Heart left ventricle (tissue), 16 donors: ENCODE results near the gene QSOX2. TPM values are rescaled to one million over a fixed set of nuclear protein-coding genes. Genes with fewer than 3 reads are reported as not detected.

ENCODE experiments used
- ATAC-seq, 4 donors: fragments of 200-7000 bp; cut with Tn5 transposase; one replicate each; pipeline ENCODE4 v1.9.1; 2020 to 2022; ENCODE audit warnings: moderate library complexity in 4 of 4, mild to moderate bottlenecking in 3 of 4, moderate number of reproducible peaks in 1 of 4
- DNase-seq, 5 donors: peaks; one replicate each; pipeline ENCODE4 v3.0.0-alpha.2; 2020
- H3K27ac ChIP-seq, 12 donors: fragments of 200-600 bp; sonication (generic) in 4 of 12; one replicate each; pipeline versions ENCODE4 v1.5.0 to v1.8.0; 2016 to 2022; ENCODE audit warnings: mild to moderate bottlenecking in 2 of 12
- H3K27me3 ChIP-seq, 9 donors: fragments of 200-600 bp; sonication (generic) in 2 of 9; one replicate each; pipeline versions ENCODE4 v1.5.1 to v1.8.0; 2016 to 2022; ENCODE audit warnings: mild to moderate bottlenecking in 3 of 9
- H3K36me3 ChIP-seq, 9 donors: fragments of 200-600 bp; sonication (generic) in 2 of 9; one replicate each; pipeline versions ENCODE4 v1.5.0 to v1.8.0; 2018 to 2022; ENCODE audit warnings: mild to moderate bottlenecking in 2 of 9
- H3K4me1 ChIP-seq, 12 donors: fragments of 200-600 bp; sonication (generic) in 4 of 12; one replicate each; pipeline versions ENCODE4 v1.5.0 to v1.8.0; 2016 to 2022; ENCODE audit warnings: mild to moderate bottlenecking in 3 of 12
- H3K4me3 ChIP-seq, 12 donors: fragments of 200-600 bp; sonication (generic) in 4 of 12; one replicate each; pipeline versions ENCODE4 v1.5.0 to v1.8.0; 2017 to 2022; ENCODE audit warnings: mild to moderate bottlenecking in 9 of 12, moderate library complexity in 4 of 12
- H3K9me3 ChIP-seq, 12 donors: fragments of 200-600 bp; sonication (generic) in 4 of 12; one replicate each; pipeline versions ENCODE4 v1.5.0 to v1.8.0; 2016 to 2022; ENCODE audit warnings: mild to moderate bottlenecking in 1 of 12
- CTCF ChIP-seq, 12 donors: fragments of 200-600 bp; sonication (generic) in 4 of 12; IDR thresholded peaks; one replicate each; pipeline versions ENCODE4 v1.5.0 to v1.8.0; 2018 to 2022; ENCODE audit warnings: antibody characterized with exemption in 12 of 12, mild to moderate bottlenecking in 5 of 12
- POLR2A ChIP-seq, 2 donors: fragments of 450-650 bp; IDR thresholded peaks; one replicate each; pipeline ENCODE4 v1.6.1; 2017; ENCODE audit warnings: antibody characterized with exemption in 2 of 2, mild to moderate bottlenecking in 2 of 2, moderate library complexity in 2 of 2
- WGBS, 4 donors: extraction: QIAGEN DNeasy Blood & Tissue Kit in 2 of 4; methylation state at CpG; one replicate each; pipeline versions ENCODE4 v1.1.5 to v1.1.7; 2013 to 2018; 5-methylcytosine and 5-hydroxymethylcytosine counted together
- intact Hi-C, 10 donors: fragments of 100-400 bp; cut with DNase I; formaldehyde crosslinking; loops; one replicate each; pipeline versions ENCODE4 v1.11.1 to v1.14.2; 2022
- polyA plus RNA-seq, 2 donors: library from polyadenylated mRNA; stranded (reverse); fragments of 200-250 nt; gene quantifications; one replicate each; pipeline ENCODE4 v1.2.3, GENCODE V29; 2013
- total RNA-seq, 9 donors: library from RNA; depleted of rRNA in 2 of 9; stranded (reverse); fragments of >200 nt in 2 of 9; fragmentation: NEBNext Ultra II Directional in 3 of 9; extraction: Animal tissue kit (Norgen Biotek cat#: 25700) in 3 of 9; gene quantifications; one replicate each; pipeline versions ENCODE4 v1.1.0 to v1.2.4, GENCODE V29; 2016 to 2023
- donor health status: ischemic (EF 13 %, LVEDD 7.1; RV severe dilation, severe dysfunction).
- donor health status: healthy with polysubstance abuse.
- donor health status: DM: no; HTN: yes; CAD: no.
- donor health status: DM: no; HTN: no; CAD: no.
- donor health status: ischemic (EF 25% LVEDD 6.9; RV normal size, moderate dysfunction).
- donor health status: ischemic (EF 25% LVEDD 5.7; RV mildly dilated, moderate dysfunction).
- donor health status: healthy.
- donor health status: DM: yes; HTN: yes; CAD: no.
- donor health status: ischemic (EF 35%, LVEDD 5.7; RV mildly dilated, moderate dysfunction).
- donor health status: nonischemic (EF 11% LVEDD 7.7; RV severe dilation, severe dysfunction).
- donor health status: DM: yes; HTN: yes; CAD: no.
- donor health status: PGD.
- donor health status: ischemic (EF 29% LVEDD 5.4; RV normal size, mild dysfunction).
- donor health status: nonischemic (EF 23%, LVEDD 6.1; RV moderate dilation, normal function).

Gene QSOX2
- total and polyA plus RNA-seq, 11 donors: 4.3 to 9.9 (median 5.9) TPM

DNA sequence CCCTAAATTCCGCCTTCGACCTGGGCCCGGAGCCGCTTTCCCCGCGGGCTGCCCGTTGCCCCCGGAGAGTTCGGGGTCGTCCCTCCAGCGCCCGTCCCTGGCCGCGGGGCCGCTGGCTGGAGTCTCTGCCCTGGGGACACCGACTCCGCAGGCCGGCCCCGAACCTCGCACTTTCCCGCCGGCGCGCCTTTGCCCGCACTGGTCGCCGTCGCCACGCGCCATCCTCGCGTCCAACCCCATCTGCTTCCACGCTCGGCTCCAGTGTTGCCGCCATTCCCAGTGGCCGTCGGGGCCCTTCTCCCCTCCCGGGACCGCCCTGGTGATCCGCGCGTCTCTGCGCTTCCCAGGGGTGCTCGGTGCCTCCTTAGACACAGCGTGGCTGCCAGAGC is 51.7 kb downstream of the QSOX2 start:
- Histone ChIP-seq H3K27me3 (peaks cover 52 to 99% (median 93%) of the 10 kb centered on the region in 9 donors), H3K27ac (no peak overlapping the region), H3K4me1 (peaks cover 0 to 33% (median 6%) of the 10 kb centered on the region in 12 donors), H3K4me3 (peak overlapping the region in 1 of 12 donors; percentile 3), H3K36me3 (no peaks in the 10 kb centered on the region), H3K9me3 (no peaks in the 10 kb centered on the region)
- WGBS, 4 donors: 1 to 6% (median 2%) methylated on average over 29 to 45 of the region's 45 CpGs
- TF ChIP-seq CTCF (IDR thresholded peaks at IDR 0.05) (no peak), POLR2A (IDR thresholded peaks at IDR 0.05) (no peak)
- DNase-seq: no peak
- ATAC-seq: no peak
- intact Hi-C loops: no loop called here

DNA sequence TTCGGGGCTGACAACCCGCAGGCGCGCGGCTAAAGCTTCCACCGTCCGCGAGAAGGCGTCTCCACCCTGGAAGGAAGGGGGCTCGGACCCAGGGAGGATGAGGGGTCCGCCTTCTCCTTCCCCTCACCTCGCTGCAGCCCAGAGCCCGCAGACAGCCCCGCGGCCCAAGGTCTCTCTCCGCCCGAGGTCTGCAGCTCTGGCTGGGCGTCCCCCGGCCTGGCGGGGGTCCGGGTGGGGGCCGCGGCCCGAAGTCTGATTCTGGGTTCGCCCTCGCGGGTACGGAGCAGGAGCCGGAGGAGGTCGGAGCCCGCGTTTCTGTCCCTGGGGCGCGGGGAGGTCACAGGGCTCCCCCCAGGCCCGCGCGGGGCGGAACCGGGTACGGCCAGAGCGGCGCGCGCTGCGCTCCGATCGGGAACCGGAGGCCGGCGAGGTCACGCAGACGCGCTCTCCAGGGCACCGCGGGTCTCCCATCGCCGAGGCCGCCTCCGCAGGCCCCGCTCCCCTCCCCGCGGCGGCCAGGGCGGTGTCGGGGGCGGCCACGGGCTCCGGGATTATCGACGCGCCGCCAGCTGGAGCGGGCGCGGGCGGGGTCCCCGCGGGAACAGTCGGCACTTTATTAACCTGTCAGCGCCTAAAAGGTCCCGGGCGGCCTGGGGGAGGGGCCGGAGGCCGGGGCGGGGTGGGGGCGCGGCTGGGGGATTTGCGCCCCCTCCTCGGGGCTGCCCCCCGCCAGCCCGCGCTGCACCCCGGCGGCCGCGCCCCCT is 52.3 kb downstream of the QSOX2 start:
- Histone ChIP-seq H3K9me3 (no peaks in the 10 kb centered on the region), H3K4me3 (peak overlapping the region in 2 of 12 donors; percentile 3 to 23), H3K36me3 (no peaks in the 10 kb centered on the region), H3K27ac (no peak overlapping the region), H3K27me3 (peaks cover 47 to 96% (median 88%) of the 10 kb centered on the region in 9 donors), H3K4me1 (peaks cover 0 to 27% (median 2%) of the 10 kb centered on the region in 12 donors)
- 0 to 2% (median 1%) methylated on average over 15 to 96 of the region's 96 CpGs for WGBS, 4 donors
- TF ChIP-seq POLR2A (IDR thresholded peaks at IDR 0.05) (no peak), CTCF (IDR thresholded peaks at IDR 0.05) (no peak)
- intact Hi-C loops: no loop called here
- no peak for DNase-seq
- no peak for ATAC-seq

DNA sequence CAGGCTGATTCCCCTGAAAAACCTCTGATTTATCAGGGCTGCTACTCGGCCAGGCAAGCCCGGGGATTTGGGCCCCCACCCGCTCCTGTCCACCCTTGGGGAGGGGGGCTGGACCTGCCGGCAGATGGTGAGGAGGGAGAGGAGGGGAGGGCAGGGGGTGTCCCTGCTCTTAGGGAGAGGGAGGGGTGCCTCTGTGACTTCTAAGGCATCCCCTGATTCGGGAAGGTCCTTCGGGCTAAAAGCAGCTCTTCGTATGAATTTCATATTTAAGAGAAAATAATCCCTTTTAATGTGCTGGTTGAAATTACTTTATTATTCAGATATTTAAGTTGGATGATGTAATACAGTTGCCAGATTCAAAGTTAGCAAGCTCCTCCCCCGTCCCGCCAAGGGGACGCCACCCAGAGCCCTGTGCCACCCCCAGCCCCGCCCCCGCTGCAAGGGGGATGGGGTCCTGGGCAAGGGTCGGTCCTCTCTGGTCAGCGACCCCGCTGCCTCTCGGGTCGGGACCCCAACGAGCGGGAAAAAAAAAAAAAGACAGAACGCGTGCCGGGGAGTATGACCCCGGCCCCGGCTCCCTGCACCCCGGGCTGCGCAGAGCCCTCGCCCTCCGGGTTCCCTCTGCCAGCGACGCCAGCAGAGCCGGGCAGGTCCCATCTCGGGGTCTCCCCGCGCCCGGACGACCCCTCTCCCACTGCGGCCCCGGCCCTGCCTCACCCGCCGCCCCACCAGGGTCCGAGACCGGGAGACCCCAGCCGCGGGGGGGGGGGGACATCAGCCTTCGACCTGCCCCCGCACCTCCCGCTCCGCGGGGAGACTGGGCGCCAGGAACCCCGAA is 53.1 kb downstream of the QSOX2 start:
- peak overlapping the region in 1 of 12 donors; percentile 3 for H3K4me3 ChIP-seq
- H3K27me3 ChIP-seq: peaks cover 39 to 94% (median 82%) of the 10 kb centered on the region in 9 donors
- H3K27ac ChIP-seq: no peak overlapping the region
- no peaks in the 10 kb centered on the region for H3K36me3 ChIP-seq
- 2 to 4% (median 3%) methylated on average over 24 to 51 of the region's 51 CpGs for WGBS, 4 donors
- ATAC-seq (no peak), DNase-seq (no peak)
- H3K9me3 ChIP-seq: no peaks in the 10 kb centered on the region
- H3K4me1 ChIP-seq: peaks cover 0 to 22% (median 0%) of the 10 kb centered on the region in 12 donors
- no peak for TF ChIP-seq CTCF (IDR thresholded peaks at IDR 0.05)
- no peak for TF ChIP-seq POLR2A (IDR thresholded peaks at IDR 0.05)
- intact Hi-C loops: no loop called here

- no peak overlapping the region for H3K4me3 ChIP-seq
- ATAC-seq: no peak
- H3K27ac ChIP-seq: no peak overlapping the region
- no peak for DNase-seq
- H3K36me3 ChIP-seq: no peaks in the 10 kb centered on the region
- peaks cover 35 to 94% (median 77%) of the 10 kb centered on the region in 9 donors for H3K27me3 ChIP-seq
- TF ChIP-seq POLR2A (IDR thresholded peaks at IDR 0.05): no peak
- no peak for TF ChIP-seq CTCF (IDR thresholded peaks at IDR 0.05)
- intact Hi-C loops: no loop called here
- WGBS, 4 donors: 15 to 20% (median 17%) methylated on average over 9 of the region's 9 CpGs
- peaks cover 0 to 22% (median 0%) of the 10 kb centered on the region in 12 donors for H3K4me1 ChIP-seq
- no peaks in the 10 kb centered on the region for H3K9me3 ChIP-seq
These were observed 53.7 kb downstream of the QSOX2 start for GRCh38 chr9:136191960-136192286.
